ENCODE data around the gene GPR34.

Gene GPR34

DNA sequence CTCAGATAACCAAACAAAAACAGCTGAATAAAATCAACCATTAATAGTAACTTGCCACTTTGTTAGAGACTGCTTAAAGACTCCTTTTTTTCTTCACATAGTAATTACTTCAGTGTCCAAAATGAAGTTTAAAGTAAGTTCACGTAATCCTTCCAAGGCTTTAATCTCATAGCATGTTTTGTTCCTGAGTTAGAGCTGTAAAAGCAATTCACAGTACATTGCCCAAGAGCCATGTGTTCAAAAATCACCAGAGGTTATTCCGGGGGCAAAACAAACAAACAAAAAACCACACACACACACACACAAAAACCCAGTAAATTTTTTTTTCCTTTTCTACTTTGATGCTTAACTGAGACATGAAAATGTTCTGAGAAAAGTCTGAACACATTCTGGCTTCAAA, 41.3 kb downstream of the GPR34 start:
- no peak for DNase-seq (ENCODE audit: extremely low read depth in 1 of 2, low read depth in 1 of 2)

DNA sequence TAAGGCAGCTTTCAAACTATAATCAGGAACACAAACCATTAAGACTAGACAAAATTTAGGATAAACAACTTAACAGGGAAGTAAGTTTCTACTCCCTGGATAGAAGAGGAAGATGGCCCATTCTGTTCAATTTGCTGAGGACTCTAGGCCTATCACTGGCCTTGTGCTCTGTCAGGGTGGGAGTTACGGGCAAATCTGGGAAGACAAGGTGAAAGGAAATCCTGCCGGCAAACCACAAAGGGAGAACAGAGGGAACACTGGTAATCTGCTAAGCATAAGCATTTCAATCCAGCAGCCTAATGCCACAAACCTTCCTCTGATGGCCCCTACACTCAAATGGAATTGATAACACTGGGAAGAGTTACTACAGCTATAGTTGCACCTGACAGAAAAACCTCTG, 43.5 kb downstream of the GPR34 start:
- DNase-seq (ENCODE audit: extremely low read depth in 1 of 2, low read depth in 1 of 2): no peak

GRCh38 chrX:41733939-41734338, 45.2 kb downstream of the GPR34 start:
- no peak for DNase-seq (ENCODE audit: extremely low read depth in 1 of 2, low read depth in 1 of 2)

DNA sequence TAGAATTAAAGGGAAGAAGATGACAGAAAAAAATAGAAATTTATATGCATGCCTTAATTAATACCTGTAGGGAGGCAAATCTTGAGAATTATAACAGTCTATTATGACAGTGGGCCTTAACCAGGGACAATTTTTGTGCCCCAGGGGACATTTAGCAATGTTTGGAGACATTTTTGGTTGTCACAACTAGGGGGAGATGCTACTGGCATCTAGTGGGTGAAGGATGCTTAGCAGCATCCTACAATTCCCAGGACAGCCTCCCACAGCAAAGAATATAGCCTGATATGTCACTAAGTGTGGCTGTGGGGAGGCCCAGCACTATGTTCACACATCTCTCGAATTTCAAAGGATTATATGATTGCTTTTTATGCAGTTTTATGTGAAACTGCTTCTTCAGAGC, 45.8 kb downstream of the GPR34 start:
- DNase-seq (ENCODE audit: extremely low read depth in 1 of 2, low read depth in 1 of 2): no peak

DNA sequence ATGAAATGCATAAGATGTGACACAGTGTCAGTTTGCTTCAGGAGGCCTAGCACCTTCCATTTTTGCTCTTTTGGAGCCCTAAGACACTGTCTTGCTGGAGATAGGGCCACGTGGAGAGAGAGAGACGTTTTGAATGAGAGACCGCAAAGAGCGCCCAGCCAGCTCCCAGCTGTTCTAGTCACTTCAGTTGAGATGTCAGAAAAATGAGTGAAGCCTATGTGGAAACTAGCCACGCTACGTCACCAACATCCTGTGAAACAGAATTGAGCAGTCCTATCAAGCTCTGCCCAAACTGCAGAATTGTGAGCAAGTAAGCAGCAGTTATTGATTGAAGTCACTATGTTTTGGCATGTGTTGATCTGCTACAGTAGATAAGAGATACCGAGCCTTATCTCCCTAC, 48.3 kb downstream of the GPR34 start:
- no peak for DNase-seq (ENCODE audit: extremely low read depth in 1 of 2, low read depth in 1 of 2)

- no peak for DNase-seq (ENCODE audit: extremely low read depth in 1 of 2, low read depth in 1 of 2)
Observed at GRCh38 chrX:41739871-41740270, 51.1 kb downstream of the GPR34 start.
